Embryonic facial prominence (tissue), 1 donor: ENCODE measurements around the gene BICRA.
A peak's percentile ranks its signal among the peaks of the same experiment; 100 is the strongest.

ENCODE experiments used
- DNase-seq: peaks from one replicate; pipeline ENCODE4 v3.0.0-alpha.2; 2016; ENCODE audit errors: extremely low spot score

BICRA gene

GRCh38 chr19:47601180-47601904 lies 7.6 kb upstream of the BICRA start:
- DNase-seq: no peak

- DNase-seq: no peak
Observed at GRCh38 chr19:47603706-47604565, 5.0 kb upstream of the BICRA start.

GRCh38 chr19:47607564-47608073 lies 1.3 kb upstream of the BICRA start:
- no peak for DNase-seq

- peak; percentile 90 for DNase-seq
Observed at GRCh38 chr19:47608074-47608918, 638 bp upstream of the BICRA start.

GRCh38 chr19:47609906-47610894 lies 1.3 kb downstream of the BICRA start:
- no peak for DNase-seq

GRCh38 chr19:47610902-47611301 lies 2.0 kb downstream of the BICRA start:
- no peak for DNase-seq

GRCh38 chr19:47613165-47614020 lies 4.5 kb downstream of the BICRA start:
- peak; percentile 70 for DNase-seq

GRCh38 chr19:47614021-47614295 lies 5.0 kb downstream of the BICRA start:
- no peak for DNase-seq

GRCh38 chr19:47614559-47614958 lies 5.6 kb downstream of the BICRA start:
- no peak for DNase-seq

GRCh38 chr19:47615230-47615629 lies 6.3 kb downstream of the BICRA start:
- no peak for DNase-seq

- DNase-seq: no peak
Observed at GRCh38 chr19:47615714-47616113, 6.8 kb downstream of the BICRA start.

GRCh38 chr19:47618771-47619170 lies 9.8 kb downstream of the BICRA start:
- DNase-seq: no peak

GRCh38 chr19:47619763-47620162 lies 10.8 kb downstream of the BICRA start:
- DNase-seq: no peak

GRCh38 chr19:47623151-47623920 lies 14.4 kb downstream of the BICRA start:
- DNase-seq: no peak

- no peak for DNase-seq
Observed at GRCh38 chr19:47623921-47624391, 15.0 kb downstream of the BICRA start.

- DNase-seq: no peak
Observed at GRCh38 chr19:47625650-47626049, 16.7 kb downstream of the BICRA start.

GRCh38 chr19:47626238-47626637 lies 17.3 kb downstream of the BICRA start:
- DNase-seq: no peak

- no peak for DNase-seq
Observed at GRCh38 chr19:47628078-47628771, 19.3 kb downstream of the BICRA start.
